H1 (cell line): ENCODE results near the gene PPA2. TPM values are rescaled to one million over a fixed set of nuclear protein-coding genes. Genes with fewer than 3 reads are reported as not detected.
"Not testable (repeated sequence)": the region's sequence is repeated elsewhere in the genome, so short reads cannot be mapped to it uniquely, and the experiment has no call there.

Source experiments
- CTCF ChIA-PET: fragments of 300-600 bp; sonication (Branson Sonifier 250); formaldehyde crosslinking; loops from one replicate; lab custom pipeline; 2021; ENCODE audit not compliant: partially characterized antibody; lab: Charles Lee
- POLR2A ChIA-PET: fragments of 300-600 bp; sonication (Branson Sonifier 250); formaldehyde crosslinking; loops from one replicate; lab custom pipeline; 2021; ENCODE audit warnings: inconsistent platforms; ENCODE audit not compliant: partially characterized antibody; lab: Charles Lee
- DNase-seq, 2 experiments: peaks; one replicate each; pipeline versions ENCODE4 v3.0.0 to v3.0.0-alpha.2; 2010 to 2022; ENCODE audit warnings: low spot score in 2 of 2, low read depth in 1 of 2, mixed read lengths in 1 of 2
- FAIRE-seq: peaks from 2 replicates; lab custom pipeline; 2011; peaks lifted over from hg19 to GRCh38; lab: Jason Lieb, UNC
- H2AFZ ChIP-seq: 2 replicates; pipeline ENCODE4 v1.8.1; 2012; ENCODE audit warnings: low read length, inconsistent platforms
- H2AK5ac ChIP-seq: 2 replicates; pipeline ENCODE4 v1.6.1; 2013; ENCODE audit warnings: low read depth, low read length
- H2BK120ac ChIP-seq: replicated peaks from 2 replicates; pipeline ENCODE3; 2013; ENCODE audit warnings: low read depth, low read length, inconsistent platforms
- H2BK12ac ChIP-seq: 2 replicates; pipeline ENCODE4 v1.6.1; 2013; ENCODE audit warnings: low read depth, low read length
- H2BK15ac ChIP-seq: 2 replicates; pipeline ENCODE4 v1.6.1; 2013; ENCODE audit warnings: low read length
- H2BK20ac ChIP-seq: 2 replicates; pipeline ENCODE4 v1.6.1; 2013; ENCODE audit warnings: low read length
- H2BK5ac ChIP-seq: 2 replicates; pipeline ENCODE4 v1.6.1; 2013; ENCODE audit warnings: low read depth, low read length
- H3K14ac ChIP-seq: 2 replicates; pipeline ENCODE4 v1.6.1; 2013; ENCODE audit warnings: inconsistent platforms; ENCODE audit not compliant: insufficient read length
- H3K18ac ChIP-seq: 2 replicates; pipeline ENCODE4 v1.6.1; 2013; ENCODE audit warnings: low read length; ENCODE audit errors: extremely low read depth
- H3K23ac ChIP-seq: 2 replicates; pipeline ENCODE4 v1.6.1; 2013; ENCODE audit warnings: inconsistent platforms; ENCODE audit not compliant: insufficient read length
- H3K23me2 ChIP-seq: 2 replicates; pipeline ENCODE4 v1.6.1; 2013; ENCODE audit warnings: low read depth, low read length
- H3K27ac ChIP-seq: 2 replicates; pipeline ENCODE4 v1.6.1; 2011; ENCODE audit warnings: low read depth, low read length, inconsistent platforms
- H3K27me3 ChIP-seq, 4 experiments: replicated peaks in 1 of 4; 1 replicate in 1 of 4; 2 replicates in 3 of 4; pipeline versions ENCODE4 v1.6.1 to v1.8.1; 2011 to 2013; ENCODE audit warnings: low read length in 3 of 4, mild to moderate bottlenecking in 3 of 4, inconsistent platforms in 2 of 4, mixed read lengths in 2 of 4, moderate library complexity in 1 of 4; ENCODE audit not compliant: control insufficient read depth in 3 of 4, insufficient read depth in 3 of 4; ENCODE audit errors: extremely low read depth in 1 of 4
- H3K36me3 ChIP-seq, 4 experiments: 2 replicates each; pipeline versions ENCODE4 v1.6.1 to v1.8.1; 2011 to 2013; ENCODE audit warnings: mild to moderate bottlenecking in 4 of 4, low read length in 3 of 4, moderate library complexity in 2 of 4, control low read depth in 1 of 4, inconsistent platforms in 1 of 4; ENCODE audit not compliant: insufficient read depth in 4 of 4, control insufficient read depth in 2 of 4
- H3K4ac ChIP-seq: replicated peaks from 2 replicates; pipeline ENCODE3; 2013; ENCODE audit warnings: low read length, low read depth, mixed read lengths, inconsistent platforms; ENCODE audit not compliant: insufficient read length
- H3K4me1 ChIP-seq, 4 experiments: replicated peaks in 1 of 4; 1 replicate in 1 of 4; 2 replicates in 3 of 4; pipeline versions ENCODE4 v1.6.1 to v1.8.1; 2011 to 2013; ENCODE audit warnings: low read length in 3 of 4, inconsistent platforms in 2 of 4, mixed read lengths in 1 of 4; ENCODE audit not compliant: insufficient read depth in 4 of 4, control insufficient read depth in 3 of 4
- H3K4me2 ChIP-seq, 2 experiments: 2 replicates each; pipeline versions ENCODE4 v1.6.1 to v1.8.1; 2011 to 2013; ENCODE audit warnings: low read depth in 2 of 2, low read length in 2 of 2, control low read depth in 1 of 2, inconsistent platforms in 1 of 2, mild to moderate bottlenecking in 1 of 2; ENCODE audit not compliant: insufficient read depth in 1 of 2
- H3K4me3 ChIP-seq, 4 experiments: fragments of 200-600, 300-600 bp in 1 of 4; sonication (generic), shearing (Covaris generic), sonication (Bioruptor Twin) in 1 of 4; 2 replicates each; pipeline versions ENCODE4 v1.5.1 to v1.8.1; 2011 to 2016; ENCODE audit warnings: low read length in 4 of 4, low read depth in 3 of 4, control low read depth in 2 of 4, inconsistent platforms in 2 of 4, mild to moderate bottlenecking in 2 of 4, mixed read lengths in 1 of 4, moderate library complexity in 1 of 4; ENCODE audit not compliant: insufficient read depth in 2 of 4; ENCODE audit errors: extremely low read depth in 1 of 4
- H3K56ac ChIP-seq: replicated peaks from 2 replicates; pipeline ENCODE3; 2013; ENCODE audit warnings: low read depth, mild to moderate bottlenecking, mixed read lengths, low read length, inconsistent platforms; ENCODE audit not compliant: insufficient read length
- H3K79me1 ChIP-seq: 2 replicates; pipeline ENCODE4 v1.6.1; 2013; ENCODE audit warnings: low read depth, low read length, control low read depth
- H3K79me2 ChIP-seq, 2 experiments: 2 replicates each; pipeline versions ENCODE4 v1.6.1 to v1.8.1; 2012 to 2013; ENCODE audit warnings: low read length in 2 of 2, mild to moderate bottlenecking in 2 of 2, inconsistent platforms in 1 of 2; ENCODE audit not compliant: insufficient read depth in 2 of 2, control insufficient read depth in 1 of 2
- H3K9ac ChIP-seq, 4 experiments: replicated peaks in 1 of 4; 1 replicate in 1 of 4; 2 replicates in 3 of 4; pipeline versions ENCODE4 v1.6.1 to v1.8.1; 2011 to 2013; ENCODE audit warnings: low read depth in 3 of 4, low read length in 3 of 4, control low read depth in 2 of 4, mild to moderate bottlenecking in 2 of 4, moderate library complexity in 2 of 4, inconsistent platforms in 1 of 4; ENCODE audit errors: extremely low read depth in 1 of 4
- H3K9me3 ChIP-seq, 2 experiments: 2 replicates each; pipeline versions ENCODE4 v1.6.1 to v1.8.1; 2012 to 2013; ENCODE audit warnings: mild to moderate bottlenecking in 2 of 2, moderate library complexity in 2 of 2, control low read depth in 1 of 2, inconsistent platforms in 1 of 2, low read depth in 1 of 2, low read length in 1 of 2, mixed read lengths in 1 of 2; ENCODE audit not compliant: insufficient read depth in 2 of 2
- H4K20me1 ChIP-seq, 2 experiments: replicated peaks in 1 of 2; 2 replicates each; pipeline versions ENCODE3 to v1.8.1; 2011 to 2013; ENCODE audit warnings: inconsistent platforms in 2 of 2, low read length in 2 of 2, mild to moderate bottlenecking in 1 of 2; ENCODE audit not compliant: insufficient read depth in 2 of 2, control insufficient read depth in 1 of 2
- H4K5ac ChIP-seq: 2 replicates; pipeline ENCODE4 v1.6.1; 2013; ENCODE audit warnings: low read length, low read depth, mixed read lengths, inconsistent platforms; ENCODE audit not compliant: insufficient read length
- H4K8ac ChIP-seq: 2 replicates; pipeline ENCODE4 v1.8.0; 2013; ENCODE audit warnings: mild to moderate bottlenecking, moderate library complexity, low read length, inconsistent platforms; ENCODE audit not compliant: insufficient read depth; ENCODE audit errors: extremely low read depth
- H4K91ac ChIP-seq: replicated peaks from 2 replicates; pipeline ENCODE3; 2013; ENCODE audit warnings: low read length, mixed read lengths, inconsistent platforms; ENCODE audit not compliant: insufficient read length
- SIX5 ChIP-seq: IDR thresholded peaks from 2 replicates; pipeline ENCODE4 v1.6.1; 2011; ENCODE audit warnings: mild to moderate bottlenecking, low read depth, low read length
- WGBS, 2 experiments: shearing (Covaris generic) in 1 of 2; methylation state at CpG; one replicate each; pipeline versions ENCODE4 v1.1.6 to v1.1.7; 2013 to 2015; ENCODE audit warnings: low lambda C conversion rate in 2 of 2, mixed read lengths in 2 of 2, inconsistent platforms in 1 of 2, low coverage in 1 of 2, missing lambda C conversion rate in 1 of 2; ENCODE audit not compliant: insufficient replicate concordance in 2 of 2, insufficient coverage in 1 of 2, insufficient read length in 1 of 2; ENCODE audit errors: extremely low coverage in 1 of 2, missing lambda C conversion rate in 1 of 2; 5-methylcytosine and 5-hydroxymethylcytosine counted together
- polyA plus RNA-seq, 7 experiments: library from polyadenylated mRNA; depleted of rRNA in 3 of 7; stranded (reverse) in 5 of 7; unstranded in 2 of 7; fragments of >200 nt in 5 of 7; fragments of 200-250 nt in 2 of 7; gene quantifications; 1 replicate in 5 of 7; 2 replicates in 1 of 7; 4 replicates in 1 of 7; pipeline versions ENCODE4 v1.2.1 to v1.2.3, GENCODE V29; 2011 to 2013; ENCODE audit warnings: missing spikeins in 2 of 7, mixed read lengths in 2 of 7
- total RNA-seq: library from RNA; stranded (reverse); fragmentation: NEBNext Ultra II Directional; extraction: Animal tissue kit (Norgen Biotek cat#: 25700); gene quantifications from 2 replicates; pipeline ENCODE4 v1.2.1, GENCODE V29; 2021

The PPA2 gene
- total and polyA plus RNA-seq, 2 of the 8 experiments (the other 6 are each of a cell fraction or from before 2014, with no cell fraction given), result 24.9 to 62.7 TPM

DNA sequence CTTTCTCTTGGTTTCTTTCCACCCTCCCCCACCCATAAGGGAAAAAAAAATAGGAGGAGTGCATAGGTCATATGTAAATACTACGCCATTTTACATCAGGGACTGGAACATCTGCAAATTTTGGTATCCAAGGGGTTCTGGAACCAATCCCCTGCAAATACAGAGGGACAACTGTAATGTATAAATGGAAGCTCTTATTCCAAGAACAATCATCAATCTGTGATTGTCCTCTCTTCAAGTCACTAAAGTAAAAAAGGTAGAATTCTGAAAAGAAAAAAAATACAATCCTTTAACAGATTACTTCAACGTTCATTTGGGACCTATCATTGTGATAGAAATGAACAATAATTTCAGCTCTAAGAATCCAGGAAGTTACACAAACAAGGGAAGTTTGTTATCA lies 13.6 kb downstream of the PPA2 start:
- ChIA-PET POLR2A (interaction anchor here (0.6 to 2.1 kb wide), 3 partner anchors 13 to 150 kb away, joined by 3 to 15 read pairs (median 3); partner anchors contain the start of gene PPA2), CTCF (interaction anchor here (0.6 to 1.4 kb wide), 3 partner anchors 11 to 389 kb away, joined by 3 to 4 read pairs (median 3); no protein-coding TSS in a partner anchor)
- Histone ChIP-seq H3K23me2 (no peaks in the 10 kb centered on the region), H3K23ac (no peak overlapping the region), H3K56ac (no peak overlapping the region), H2BK5ac (no peak overlapping the region), H3K4me3 (no peak overlapping the region), H2AFZ (no peak overlapping the region), H4K5ac (no peak overlapping the region), H2BK120ac (no peak overlapping the region), H2AK5ac (no peak overlapping the region), H4K91ac (no peak overlapping the region), H3K4me1 (no peaks in the 10 kb centered on the region), H4K8ac (no peak overlapping the region), H3K4ac (no peak overlapping the region), H3K27me3 (no peaks in the 10 kb centered on the region), H3K9ac (no peak overlapping the region), H3K27ac (no peak overlapping the region), H3K9me3 (no peaks in the 10 kb centered on the region), H2BK12ac (no peak overlapping the region)
- 91% methylated on average over 2 of the region's 2 CpGs; no CpG with 5 or more reads in 1 of the 2 experiments for WGBS, 2 experiments
- FAIRE-seq, result no peak
- TF ChIP-seq SIX5, result no peak
- TF ChIP-seq, all 59 proteins: peak for 0
- H3K4me2 ChIP-seq, result no peak overlapping the region
- peaks cover 2% of the 10 kb centered on the region; the same call in 1 of the 2 replicates for H3K79me1 ChIP-seq
- H2BK15ac ChIP-seq, result no peak overlapping the region
- peaks cover 0 to 1% of the 10 kb centered on the region in 2 experiments for H4K20me1 ChIP-seq
- H3K14ac ChIP-seq, result no peak overlapping the region
- no peak overlapping the region for H2BK20ac ChIP-seq
- no peak for DNase-seq
- H3K79me2 ChIP-seq, result peaks cover 0 to 12% of the 10 kb centered on the region in 2 experiments; a peak in 2 of 4 replicates
- H3K18ac ChIP-seq, result no peak overlapping the region
- H3K36me3 ChIP-seq, result peaks cover 0 to 7% (median 0%) of the 10 kb centered on the region in 4 experiments; a peak in 1 of 8 replicates

DNA sequence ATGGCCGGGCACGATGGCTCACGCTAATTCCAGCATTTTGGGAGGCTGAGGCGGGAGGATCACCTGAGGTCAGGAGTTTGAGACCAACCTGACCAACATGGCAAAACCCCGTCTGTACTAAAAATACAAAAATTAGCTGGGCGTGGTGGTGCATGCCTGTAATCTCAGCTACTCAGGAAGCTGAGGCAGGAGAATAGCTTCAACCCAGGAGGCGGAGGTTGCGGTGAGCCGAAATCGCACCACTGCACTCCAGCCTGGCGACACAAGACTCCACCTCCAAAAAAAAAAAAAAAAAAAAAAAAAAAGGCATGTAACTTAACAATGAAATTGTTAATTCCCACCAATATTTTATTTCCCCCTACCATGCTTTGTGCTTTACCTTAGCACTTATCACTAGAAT lies 15.3 kb downstream of the PPA2 start:
- H4K20me1 ChIP-seq, H2BK12ac ChIP-seq, H3K23ac ChIP-seq, H3K4me2 ChIP-seq, H2BK20ac ChIP-seq, H2BK120ac ChIP-seq, DNase-seq, H3K9ac ChIP-seq, H4K91ac ChIP-seq, H2AK5ac ChIP-seq, H2BK15ac ChIP-seq, H3K18ac ChIP-seq, H2BK5ac ChIP-seq, CTCF ChIA-PET, H4K8ac ChIP-seq, H4K5ac ChIP-seq, POLR2A ChIA-PET, H3K14ac ChIP-seq, H3K4me1 ChIP-seq, H3K27ac ChIP-seq, H3K4me3 ChIP-seq, FAIRE-seq, H3K27me3 ChIP-seq, H3K23me2 ChIP-seq, H3K4ac ChIP-seq, H3K9me3 ChIP-seq, H2AFZ ChIP-seq, H3K36me3 ChIP-seq, H3K79me1 ChIP-seq, H3K56ac ChIP-seq: not testable (repeated sequence)
- H3K79me2 ChIP-seq, result peaks cover 0 to 12% of the 10 kb centered on the region in 2 experiments; a peak in 2 of 4 replicates
- WGBS, 2 experiments, result 97% methylated on average over 6 of the region's 11 CpGs; no CpG with 5 or more reads in 1 of the 2 experiments
